Occipital lobe (tissue), 2 donors: Measurements from ENCODE around the gene ZBED4. TPM values are rescaled to one million over a fixed set of nuclear protein-coding genes. Genes with fewer than 3 reads are reported as not detected.

Experiments used
- DNase-seq: peaks from one replicate; lab custom pipeline; 2025; lab: John Stamatoyannopoulos, UW
- total RNA-seq: library from RNA; depleted of rRNA; stranded (reverse); fragments of >200 nt; gene quantifications from one replicate; pipeline ENCODE4 v1.2.3, GENCODE V29; 2014

The ZBED4 gene
- total RNA-seq, 1 donor from 2014 or later: 24.2 TPM

DNA sequence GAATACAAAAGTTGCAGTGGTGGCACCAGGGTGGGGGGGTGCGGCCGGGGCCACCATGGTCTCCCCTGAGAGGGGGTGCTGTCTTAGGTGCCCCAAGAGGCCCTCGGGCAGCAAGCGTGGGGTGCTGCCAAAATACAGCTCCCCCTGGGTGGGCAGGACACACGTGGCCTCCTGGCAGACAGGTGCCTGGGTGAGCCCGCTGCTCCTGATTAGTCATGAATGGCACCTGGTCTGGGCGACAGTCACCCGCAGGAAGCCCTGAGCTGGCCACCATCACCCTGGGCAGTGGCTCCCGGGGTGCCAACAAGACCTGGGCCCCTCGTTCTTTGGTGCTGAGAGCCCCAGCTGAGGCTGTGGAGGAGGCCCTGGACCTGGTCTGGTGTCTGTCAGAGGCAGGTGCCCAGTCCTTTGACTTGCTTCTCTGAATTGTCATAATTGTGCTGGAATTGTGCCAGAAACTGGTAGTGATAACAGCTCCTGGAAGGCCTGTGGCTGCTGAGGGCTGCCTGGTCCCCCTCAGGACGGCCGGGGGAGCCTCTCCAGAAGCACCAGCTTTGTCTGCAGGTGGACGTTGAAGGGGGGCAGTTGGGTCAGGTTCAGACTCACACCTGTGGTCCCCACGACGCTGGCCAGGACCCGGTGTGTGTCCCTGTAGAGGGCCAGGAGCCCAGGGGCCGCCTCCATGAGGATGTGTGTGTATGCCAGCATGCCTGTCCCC is 49.8 kb downstream of the ZBED4 start:
- DNase-seq: no peak

DNA sequence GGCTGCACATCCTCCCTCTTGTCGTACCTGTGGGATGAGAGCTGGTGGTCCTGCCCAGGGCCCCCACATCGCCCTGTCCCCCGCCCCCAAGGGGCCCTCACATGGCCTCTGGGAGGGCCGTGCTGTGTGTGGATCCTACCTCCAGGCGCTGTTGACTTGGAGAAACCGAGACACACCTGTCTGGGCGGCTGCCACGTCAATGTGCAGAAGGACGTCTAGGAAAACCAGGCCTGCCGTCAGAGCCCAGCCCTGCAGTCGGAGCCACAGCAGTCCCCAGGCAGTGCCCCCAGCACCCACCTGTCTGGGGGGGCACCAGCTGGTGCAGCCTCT is 50.4 kb downstream of the ZBED4 start:
- DNase-seq: no peak

DNA sequence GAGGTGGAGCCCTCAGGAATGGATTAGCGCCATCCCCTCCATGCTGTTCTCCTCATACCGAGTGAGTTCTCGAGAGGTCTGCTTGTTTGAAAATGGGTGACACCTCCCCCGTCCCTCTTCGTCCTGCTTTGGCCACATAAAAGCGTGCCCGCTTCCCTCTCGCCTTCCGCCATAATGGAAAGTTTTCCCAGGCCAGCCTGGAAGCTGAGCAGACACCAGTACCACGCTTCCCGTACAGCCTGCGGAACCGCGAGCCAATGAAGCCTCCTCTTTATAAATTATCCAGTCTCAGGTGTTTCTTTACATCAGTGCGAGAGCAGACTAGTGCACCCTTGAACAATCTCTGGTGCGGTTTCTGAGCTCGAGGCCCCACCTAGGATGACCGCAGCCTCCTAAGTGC is 51.8 kb downstream of the ZBED4 start:
- DNase-seq: no peak

DNA sequence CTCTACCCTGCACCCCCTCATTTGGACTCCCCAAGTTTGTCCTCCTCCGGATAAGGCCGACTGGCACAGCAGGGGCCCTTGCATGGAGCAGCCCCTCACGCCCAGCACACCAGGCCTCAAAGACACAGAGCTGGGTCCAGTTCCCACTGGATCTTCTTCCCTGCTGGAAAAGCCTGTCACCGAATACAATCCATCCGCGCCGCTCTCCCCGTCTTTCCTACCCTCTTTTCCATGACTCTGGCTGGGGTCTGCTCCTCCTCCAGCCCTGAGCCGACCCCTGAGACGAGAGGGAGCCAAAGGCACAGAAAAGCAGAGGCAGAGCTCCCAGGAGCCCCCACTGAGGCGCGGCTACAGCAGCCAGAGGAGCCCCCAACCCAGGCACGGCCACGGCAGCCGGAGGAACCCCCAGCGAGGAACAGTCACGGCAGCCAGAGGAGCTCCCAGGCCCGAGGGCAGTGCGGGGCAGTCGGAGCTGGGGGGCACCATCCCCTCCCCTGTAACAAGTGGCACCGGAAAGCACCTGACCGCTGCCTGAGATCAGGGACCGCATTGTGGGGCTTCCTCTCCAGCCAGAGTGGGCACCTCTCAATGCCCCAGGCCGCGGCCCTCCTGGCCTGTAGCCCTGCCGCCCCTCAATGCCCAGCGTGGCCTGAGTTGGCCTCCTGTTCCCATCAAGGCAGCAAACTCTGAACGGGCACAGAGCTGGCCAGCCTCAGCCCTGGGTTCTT is 52.6 kb downstream of the ZBED4 start:
- no peak for DNase-seq

DNA sequence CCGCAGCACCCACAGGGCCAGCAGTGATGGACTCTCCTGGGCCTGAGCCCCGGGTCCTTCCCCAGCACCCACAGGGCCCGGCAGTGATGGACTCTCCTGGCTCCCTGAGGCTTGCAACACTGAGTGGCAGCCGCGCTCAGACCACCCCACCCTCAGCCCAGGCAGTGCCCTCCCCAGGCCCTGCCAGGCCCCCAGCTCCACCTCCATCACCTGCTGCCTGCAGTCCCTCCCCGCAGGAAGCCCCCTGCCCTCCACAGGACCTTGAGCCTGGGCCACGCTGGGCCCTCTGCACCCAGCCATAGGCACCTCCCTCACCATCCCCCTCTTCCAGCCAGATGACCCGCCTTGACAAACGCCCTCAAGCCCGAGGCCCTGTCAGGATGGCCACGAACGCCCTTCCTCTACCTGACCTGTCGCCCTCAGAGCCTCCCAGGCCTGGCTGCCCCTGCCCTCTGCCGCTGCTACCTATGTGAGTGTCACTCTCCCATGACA is 53.2 kb downstream of the ZBED4 start:
- DNase-seq: no peak

DNA sequence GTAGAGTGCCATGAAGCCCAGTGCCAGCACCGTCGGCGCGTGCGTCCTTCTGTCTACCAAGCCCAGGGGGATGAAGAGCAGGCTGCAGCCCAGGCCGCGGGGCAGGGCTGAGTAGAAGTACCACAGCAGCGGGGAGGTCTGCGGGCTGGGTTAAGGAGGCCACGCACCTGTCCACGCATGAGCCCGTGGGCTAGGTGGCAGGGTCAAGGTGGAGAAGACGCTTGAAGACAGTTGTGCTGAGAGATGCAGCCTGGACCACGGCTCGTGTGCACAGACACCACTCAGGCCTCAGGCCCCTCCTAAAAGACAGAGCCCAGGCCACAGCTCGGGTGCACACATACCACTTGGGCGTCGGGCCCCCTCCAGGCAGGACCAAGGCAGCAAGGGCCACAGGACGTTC is 54.2 kb downstream of the ZBED4 start:
- no peak for DNase-seq

DNA sequence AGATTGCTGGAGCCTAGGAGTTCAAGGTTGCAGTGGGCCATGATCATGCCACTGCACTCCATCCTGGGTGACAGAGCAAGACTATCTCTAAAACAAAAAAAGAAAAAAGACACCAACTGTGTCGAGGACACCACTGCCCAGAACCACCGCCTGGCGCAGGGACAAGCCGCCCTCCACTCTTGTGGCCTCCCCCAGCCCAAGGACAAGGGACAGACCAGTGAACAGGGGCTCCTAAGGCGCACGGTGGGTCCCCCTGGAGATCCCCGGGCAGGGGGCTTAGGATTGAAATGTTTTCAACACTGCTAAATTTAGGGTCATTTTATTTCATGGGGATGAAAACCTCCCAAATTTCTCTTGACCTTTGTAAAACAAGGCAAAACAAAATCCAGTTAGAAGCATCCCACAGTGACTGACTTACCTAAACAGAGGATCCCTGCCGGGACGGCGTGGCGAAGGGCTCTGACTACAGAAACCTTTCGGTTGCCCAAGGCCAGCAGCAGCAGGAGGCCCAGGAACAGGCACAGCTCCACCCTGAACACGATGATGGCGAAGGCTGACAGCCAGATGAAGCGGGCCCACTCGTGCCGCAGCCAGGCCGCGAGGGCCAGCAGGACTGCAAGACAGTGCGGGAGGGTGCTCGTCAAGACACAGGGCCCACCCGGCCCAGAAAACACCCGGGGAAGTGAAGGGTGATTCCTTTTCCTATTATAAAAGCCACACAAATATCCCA is 56.0 kb downstream of the ZBED4 start:
- DNase-seq: no peak

DNA sequence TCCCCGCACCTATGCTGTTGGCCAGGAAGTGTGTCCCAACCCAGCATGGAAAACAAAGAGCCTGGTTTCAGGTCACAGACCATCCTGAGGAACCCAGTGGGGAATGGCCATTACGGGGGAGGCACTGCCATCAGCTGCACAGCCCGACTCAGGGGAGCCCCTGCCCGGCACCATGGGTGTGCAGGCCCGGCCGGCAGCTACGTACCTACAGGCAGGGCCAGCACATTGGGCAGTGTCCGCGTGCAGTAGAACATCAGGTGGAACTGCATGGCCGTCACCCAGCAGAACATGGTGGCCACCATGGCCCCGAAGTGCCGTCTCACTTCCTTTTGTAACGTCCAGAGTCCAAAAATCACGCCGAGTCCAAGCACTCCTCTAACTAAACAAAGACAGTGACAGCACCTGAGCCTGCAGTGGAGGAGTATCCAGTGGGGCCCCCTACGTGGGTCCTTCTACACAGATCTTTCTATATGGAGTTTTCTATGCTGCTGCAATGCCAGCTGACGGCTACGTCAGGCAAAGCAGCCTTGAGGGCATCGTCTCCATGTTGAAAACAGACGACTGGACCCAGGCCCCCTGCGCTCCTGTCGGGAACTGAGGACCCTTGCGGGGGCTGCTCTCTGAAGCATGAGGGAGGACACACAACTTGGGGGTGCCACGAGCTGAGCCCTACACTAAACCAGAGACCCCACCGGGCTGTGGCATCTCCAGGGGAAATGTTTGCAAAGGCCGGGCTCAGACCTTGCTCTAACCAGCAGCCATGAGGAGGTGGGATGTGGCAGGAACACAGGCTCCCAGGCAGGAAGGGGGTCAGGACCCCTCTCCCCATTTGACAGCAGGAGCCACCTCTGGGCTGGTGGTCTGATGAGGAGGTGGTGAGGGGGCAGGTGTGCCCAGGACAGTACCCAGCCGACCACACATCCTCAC is 56.8 kb downstream of the ZBED4 start:
- DNase-seq: no peak

DNA sequence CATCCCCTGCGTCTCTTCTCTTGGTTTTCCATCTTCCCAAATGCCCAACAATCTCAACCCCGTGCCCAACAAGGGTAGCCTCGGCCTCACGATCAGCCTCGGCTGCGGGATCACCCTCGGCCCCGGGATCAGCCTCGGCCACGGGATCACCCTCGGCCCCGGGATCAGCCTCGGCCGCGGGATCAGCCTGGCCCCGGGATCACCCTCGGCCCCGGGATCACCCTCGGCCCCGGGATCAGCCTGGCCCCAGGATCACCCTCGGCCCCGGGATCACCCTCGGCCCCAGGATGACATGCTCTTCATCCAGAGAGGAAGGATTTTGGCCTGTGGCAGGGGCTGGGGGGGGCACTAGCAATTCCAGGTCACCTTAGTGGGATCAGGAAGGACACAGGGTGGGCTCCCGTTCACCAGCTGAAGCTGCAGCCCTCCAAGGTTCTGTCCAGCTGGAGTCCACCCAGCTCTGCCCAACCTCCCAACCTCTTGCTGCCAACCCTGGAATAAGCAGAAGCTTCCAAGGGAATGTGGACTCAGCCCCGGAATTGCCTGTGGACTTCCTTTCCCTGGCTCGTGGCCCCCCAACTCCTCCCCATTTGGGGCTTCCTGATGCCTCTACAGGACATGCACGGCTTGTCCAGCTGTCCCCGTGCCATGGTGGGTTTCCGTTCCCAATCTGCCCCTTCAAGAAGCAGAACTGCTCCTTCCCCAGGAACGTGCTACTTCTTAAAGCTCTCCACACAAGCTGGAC is 58.4 kb downstream of the ZBED4 start:
- DNase-seq: no peak

DNA sequence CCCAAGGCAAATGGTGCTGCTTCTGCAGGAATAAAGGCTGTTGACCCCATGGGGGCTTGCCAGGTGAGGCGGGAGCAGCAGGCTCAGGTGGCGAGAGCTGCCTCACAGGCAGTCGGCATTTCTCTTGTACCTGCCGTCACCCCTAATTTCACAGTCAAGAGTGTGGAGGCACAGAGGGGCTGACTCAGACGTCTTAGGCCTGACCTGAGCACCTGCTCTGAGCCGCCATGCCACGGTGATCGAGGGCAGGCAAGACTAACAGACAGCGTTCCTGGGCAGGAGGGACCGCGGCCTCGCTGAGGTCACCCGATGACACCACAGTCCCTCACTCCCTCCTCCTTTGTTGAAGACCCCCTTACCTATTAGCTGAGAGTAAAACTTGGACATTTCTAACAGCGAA is 59.4 kb downstream of the ZBED4 start:
- no peak for DNase-seq

DNA sequence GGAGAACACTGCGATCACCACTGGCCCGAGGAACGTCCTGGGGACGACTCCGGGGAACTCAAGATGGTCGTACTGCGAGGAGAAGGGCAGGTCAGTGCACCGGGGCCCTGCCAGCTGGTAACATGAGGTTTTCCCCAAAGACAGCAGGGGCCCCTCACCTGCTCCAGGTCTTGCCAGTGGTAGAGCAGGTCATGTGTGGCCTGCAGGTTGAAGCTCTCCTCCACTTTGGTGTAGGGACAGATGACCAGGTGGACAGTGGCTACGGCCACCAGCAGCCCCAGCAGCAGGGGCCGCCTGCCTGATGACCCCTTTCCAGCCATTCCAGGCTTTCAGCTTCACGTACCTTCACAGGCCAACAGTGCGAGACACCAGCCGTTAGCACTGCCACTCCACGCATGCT is 59.8 kb downstream of the ZBED4 start:
- DNase-seq: no peak

DNA sequence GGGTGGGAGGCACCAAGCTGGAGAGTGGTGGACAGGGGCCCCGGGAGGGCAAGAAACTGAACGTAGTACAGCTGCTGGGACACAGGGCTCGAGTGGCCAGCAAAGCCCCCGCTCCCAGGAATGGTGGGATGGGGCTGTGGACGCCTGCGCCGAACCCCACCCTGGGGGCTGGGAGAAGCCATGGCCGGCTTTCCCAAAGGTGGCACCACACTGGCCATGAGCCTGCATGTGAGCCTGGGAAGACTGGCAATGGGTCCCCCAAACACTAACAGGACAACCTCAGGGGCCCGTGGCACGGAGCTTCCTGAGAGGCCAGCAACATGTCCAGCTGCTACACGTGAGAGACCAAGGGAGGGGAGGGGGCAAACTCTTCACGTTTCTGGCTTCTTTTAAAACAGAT is 60.6 kb downstream of the ZBED4 start:
- DNase-seq: no peak

DNA sequence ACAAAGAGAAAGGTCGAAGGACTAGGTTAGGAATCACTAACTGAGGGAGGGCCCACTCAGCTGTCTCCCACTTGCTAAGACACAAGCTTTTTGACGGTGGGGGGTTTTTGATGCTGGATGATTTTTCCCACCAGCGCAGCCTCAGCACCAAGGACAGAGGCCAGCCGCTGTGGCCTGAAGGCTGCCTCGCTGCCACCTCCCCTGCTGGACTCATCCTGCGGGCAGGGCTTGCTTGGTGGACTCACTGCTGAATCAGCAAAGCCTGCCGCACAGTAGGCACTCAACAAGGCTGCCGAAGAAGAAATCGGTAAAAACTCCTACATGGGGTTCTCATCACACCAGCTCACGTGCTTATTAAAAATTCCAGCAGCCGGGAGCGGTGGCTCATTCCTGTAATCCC is 62.0 kb downstream of the ZBED4 start:
- DNase-seq: no peak

DNA sequence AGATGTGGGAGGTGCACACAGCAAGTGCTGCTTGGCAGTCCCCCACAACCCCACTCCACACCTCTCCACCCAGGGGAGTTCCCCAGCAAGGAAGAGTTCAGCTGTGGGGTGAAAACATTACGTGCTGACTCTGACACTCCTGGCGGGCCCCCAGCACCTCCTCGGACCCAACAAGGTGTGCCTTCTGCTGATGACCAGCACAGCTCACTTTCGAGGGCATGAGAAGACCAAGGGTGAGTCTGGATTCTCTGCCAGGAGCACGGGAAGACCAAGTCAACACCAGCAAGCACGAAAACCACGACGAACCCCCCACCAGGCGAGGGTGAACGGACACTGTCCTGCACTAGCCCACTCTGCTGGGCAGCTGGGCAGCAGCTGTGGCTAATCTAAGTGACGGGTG is 63.2 kb downstream of the ZBED4 start:
- DNase-seq: no peak

DNA sequence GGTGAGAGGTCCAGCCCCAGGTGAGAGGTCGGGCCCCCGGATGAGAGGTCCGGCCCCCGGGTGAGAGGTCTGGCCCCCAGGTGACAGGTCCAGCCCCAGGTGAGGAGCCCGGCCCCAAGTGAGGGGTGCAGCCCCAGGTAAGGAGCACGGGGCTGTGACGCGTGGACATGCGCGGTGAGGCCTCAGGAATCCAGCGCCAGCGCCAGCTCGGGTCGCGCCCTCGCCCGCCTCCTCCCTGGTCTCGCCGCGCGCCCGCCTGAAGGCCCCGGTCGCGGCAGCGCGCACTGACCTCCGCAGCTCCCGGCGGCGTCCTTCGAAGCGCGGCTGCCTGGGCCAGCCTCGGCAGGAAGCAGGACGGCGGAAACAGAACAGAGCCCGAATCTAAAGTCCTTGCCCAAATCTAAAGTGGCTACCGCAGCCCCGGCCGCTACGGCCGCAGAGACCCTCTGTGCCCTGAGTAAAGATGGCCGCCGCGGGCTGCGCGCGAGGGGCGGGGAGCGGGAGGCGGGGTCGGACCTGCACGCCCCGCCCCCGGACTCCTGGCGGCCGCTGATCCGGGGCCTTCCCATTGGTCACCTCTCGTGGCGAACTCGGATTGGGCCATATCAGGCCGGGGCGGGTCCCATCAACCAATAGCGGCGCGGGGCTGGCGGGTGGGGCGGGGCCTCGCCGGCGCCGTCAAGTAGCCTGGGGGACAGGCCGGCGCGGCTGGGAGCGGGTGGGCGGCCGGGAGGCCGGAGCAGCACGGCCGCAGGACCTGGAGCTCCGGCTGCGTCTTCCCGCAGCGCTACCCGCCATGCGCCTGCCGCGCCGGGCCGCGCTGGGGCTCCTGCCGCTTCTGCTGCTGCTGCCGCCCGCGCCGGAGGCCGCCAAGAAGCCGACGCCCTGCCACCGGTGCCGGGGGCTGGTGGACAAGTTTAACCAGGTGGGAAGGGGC is 64.6 kb downstream of the ZBED4 start, which contains the start of the genes ALG12 and CRELD2:
Gene ALG12 (minus strand): TSS at position 465 of the 937 bp plus-strand sequence. CDS start 4,673 bp downstream, outside the sequence.
Gene CRELD2 (plus strand): TSS at position 661 of the 937 bp plus-strand sequence. CDS start 136 bp downstream, at position 797.
- peak; percentile 97 for DNase-seq

DNA sequence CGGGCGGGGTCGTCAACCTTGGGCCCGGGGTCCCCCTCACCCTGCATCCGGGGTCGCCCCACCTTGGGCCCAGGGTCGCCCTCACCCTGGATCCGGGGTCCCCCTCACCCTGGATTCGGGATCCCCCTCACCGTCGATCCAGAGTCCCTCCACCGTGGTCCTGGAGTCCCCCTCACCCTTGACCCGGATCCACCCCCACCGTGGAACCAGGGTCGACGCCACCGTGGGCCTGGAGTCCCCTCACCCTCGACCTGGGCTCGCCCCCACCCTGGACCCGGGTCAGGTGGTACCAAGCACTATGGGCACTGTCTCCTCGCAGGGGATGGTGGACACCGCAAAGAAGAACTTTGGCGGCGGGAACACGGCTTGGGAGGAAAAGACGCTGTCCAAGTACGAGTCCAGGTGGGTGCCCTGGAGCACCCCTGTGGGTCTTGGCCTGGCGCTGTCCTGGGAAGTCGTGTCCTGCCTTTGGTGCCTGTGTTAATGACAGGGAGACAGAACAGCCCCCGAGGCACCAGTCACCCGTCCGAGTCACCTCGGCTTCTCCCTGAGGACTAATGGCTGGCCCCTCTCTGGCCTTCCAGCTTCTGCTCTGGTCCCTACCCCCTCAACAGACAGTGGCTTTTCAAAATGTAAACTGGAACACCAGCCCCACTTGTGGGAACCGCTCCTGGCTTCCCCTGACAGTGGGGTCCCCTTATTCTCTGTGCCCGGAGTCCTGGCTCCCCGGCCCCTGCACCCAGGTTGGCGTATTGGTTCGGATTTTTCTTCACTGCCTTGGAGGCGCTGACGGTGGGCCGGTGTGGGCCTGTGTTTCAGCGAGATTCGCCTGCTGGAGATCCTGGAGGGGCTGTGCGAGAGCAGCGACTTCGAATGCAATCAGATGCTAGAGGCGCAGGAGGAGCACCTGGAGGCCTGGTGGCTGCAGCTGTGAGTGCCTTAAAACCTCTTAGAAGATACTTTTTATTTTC is 65.6 kb downstream of the ZBED4 start:
- DNase-seq: no peak

DNA sequence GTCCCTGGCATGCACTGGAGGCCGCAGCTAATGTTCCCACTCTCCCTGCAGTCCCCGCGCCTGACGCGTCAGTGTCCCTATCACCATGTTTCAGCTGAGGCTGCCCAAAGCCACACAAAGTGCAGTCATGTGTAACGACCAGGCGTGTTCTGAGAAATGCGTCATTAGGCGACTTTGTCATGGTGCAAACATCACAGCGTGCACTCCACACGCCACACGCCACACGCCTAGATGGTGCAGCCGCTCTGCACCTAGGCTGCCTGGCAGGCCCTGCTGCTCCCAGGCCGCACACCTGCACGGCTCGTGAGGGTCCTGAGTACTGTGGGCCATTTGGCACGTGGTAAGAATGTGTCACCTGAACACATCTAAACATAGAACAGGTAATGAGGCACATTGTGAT is 67.2 kb downstream of the ZBED4 start:
- no peak for DNase-seq
